Kasumi-1 (cell line): ENCODE results near the gene ANKRD17.
"Not testable (repeated sequence)": the region's sequence is repeated elsewhere in the genome, so short reads cannot be mapped to it uniquely, and the experiment has no call there.

Experiments
- DNase-seq, 2 experiments: peaks; one replicate each; lab custom pipeline; 2025; lab: John Stamatoyannopoulos, UW

The ANKRD17 gene, protein sequence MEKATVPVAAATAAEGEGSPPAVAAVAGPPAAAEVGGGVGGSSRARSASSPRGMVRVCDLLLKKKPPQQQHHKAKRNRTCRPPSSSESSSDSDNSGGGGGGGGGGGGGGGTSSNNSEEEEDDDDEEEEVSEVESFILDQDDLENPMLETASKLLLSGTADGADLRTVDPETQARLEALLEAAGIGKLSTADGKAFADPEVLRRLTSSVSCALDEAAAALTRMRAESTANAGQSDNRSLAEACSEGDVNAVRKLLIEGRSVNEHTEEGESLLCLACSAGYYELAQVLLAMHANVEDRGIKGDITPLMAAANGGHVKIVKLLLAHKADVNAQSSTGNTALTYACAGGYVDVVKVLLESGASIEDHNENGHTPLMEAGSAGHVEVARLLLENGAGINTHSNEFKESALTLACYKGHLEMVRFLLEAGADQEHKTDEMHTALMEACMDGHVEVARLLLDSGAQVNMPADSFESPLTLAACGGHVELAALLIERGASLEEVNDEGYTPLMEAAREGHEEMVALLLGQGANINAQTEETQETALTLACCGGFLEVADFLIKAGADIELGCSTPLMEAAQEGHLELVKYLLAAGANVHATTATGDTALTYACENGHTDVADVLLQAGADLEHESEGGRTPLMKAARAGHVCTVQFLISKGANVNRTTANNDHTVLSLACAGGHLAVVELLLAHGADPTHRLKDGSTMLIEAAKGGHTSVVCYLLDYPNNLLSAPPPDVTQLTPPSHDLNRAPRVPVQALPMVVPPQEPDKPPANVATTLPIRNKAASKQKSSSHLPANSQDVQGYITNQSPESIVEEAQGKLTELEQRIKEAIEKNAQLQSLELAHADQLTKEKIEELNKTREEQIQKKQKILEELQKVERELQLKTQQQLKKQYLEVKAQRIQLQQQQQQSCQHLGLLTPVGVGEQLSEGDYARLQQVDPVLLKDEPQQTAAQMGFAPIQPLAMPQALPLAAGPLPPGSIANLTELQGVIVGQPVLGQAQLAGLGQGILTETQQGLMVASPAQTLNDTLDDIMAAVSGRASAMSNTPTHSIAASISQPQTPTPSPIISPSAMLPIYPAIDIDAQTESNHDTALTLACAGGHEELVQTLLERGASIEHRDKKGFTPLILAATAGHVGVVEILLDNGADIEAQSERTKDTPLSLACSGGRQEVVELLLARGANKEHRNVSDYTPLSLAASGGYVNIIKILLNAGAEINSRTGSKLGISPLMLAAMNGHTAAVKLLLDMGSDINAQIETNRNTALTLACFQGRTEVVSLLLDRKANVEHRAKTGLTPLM (N-terminal part only)

DNA sequence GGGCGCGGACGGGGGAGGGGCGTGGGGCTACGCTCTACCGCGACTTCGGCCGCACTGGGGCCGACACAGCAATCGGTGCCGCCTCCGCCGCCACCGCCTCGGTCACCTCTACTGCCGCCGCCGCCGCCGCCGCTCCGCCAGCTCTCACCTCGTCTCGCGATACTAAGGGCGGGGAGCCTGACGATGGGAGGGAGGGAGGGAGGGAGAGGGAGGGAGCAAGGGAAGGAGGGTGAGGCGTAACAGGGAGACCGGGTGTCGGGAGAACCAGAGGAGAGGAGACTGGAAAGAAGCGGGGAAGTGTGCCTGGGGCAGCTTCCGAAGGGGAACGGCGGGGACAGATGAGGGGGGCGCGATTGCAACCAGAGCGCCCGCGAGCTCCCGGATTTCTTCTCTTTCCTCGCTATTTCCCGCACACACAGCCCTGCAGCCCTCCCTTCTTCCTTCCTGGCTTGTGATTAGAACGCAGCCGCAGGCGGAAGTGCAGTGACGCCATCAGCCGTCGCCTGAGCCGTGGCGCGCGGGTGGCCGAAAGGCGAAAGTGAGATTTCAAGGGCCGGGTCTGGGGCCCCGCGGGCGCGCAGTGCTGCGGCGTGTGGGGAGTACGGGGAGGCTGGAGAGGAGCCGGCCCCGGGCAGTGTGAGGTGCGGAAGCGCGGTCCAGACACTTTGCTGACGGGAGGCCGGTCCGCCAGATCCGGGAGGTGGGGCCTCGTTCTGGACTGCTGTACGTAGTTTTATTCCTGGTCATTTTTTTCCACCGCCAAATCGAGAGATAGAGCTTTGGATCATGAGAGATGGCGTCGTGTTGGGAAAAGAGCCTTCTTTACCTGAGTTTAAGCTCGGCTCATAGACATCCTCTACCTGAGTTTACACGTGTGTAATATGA is at the start of gene ANKRD17:
Gene ANKRD17 (minus strand): TSS at position 113 of the 885 bp plus-strand sequence. CDS start 130 bp downstream, outside the sequence.
- peak; percentile 87 to 91 for DNase-seq

DNA sequence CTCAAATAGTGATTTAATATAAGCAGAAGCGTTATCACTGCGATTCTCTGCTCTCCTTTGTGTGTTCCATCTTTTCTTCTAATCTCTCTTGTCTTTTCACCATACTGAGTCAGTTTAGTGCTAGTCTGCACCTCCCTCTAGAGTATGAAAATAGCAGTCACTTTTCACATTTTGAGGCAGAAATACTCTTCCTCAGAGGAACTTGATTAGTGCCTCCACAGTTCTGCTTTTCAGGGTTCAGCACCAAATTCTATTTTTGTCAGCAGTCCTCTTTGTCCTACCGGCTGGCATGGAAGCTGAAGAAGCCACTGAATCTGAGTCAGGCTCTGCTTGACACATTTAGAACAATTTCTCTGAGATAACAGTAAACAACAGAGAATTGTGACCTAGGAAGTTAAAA is 49.7 kb upstream of the ANKRD17 start:
- DNase-seq = peak; percentile 93 to 96

DNA sequence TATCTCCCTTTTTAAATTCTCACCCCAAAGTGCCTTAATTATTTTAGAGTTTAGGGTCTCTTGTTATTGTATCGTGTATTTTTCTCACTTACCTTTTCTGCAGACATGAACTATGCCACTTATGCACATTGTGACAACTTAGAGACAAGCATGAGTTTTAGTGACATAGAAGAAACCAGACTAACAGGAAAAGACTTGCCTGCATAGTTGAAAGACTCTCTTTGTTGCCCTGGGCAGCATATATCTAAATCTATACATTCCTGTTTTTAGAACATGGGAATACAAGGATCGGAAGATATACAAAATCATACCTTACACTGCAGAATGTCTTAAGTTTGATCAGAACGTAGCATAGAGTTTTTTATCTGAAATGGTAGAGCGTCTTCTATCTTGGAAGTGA is 45.1 kb upstream of the ANKRD17 start:
- no peak for DNase-seq

DNA sequence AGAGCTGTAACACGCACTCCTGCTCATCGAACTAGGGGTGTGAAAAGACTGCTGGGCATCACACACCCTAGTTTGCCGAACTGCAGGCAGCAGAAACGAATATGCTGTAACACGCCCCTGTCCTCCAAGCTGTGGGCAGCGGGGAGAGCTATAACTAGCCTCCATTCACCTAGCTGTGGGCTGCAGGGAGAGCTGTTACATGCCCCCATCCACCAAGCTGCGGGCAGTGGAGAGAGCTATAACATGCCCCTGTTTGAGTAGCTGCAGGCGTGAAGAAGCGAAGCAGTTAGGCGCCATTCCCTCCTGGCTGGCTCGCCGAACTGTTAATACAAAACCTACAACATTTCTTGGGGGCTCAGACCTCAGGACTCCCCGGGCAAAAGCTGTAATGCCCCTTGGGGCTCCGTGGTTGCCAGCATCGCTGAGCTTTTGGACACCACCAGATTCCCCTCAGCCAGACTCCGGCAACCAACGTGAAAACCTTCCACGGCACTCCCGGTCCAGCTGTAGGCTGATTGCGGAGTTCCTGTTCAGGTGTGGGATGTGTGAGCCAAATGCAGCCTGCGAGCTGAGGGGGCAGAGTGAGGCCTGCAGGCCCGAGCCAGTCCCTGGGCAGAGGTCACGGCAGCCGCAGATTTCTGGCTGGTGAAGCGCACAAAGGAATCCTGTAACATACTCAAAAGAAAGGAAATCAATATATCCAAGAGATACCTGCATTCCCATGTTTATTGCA is 41.1 kb upstream of the ANKRD17 start:
- no peak for DNase-seq

DNA sequence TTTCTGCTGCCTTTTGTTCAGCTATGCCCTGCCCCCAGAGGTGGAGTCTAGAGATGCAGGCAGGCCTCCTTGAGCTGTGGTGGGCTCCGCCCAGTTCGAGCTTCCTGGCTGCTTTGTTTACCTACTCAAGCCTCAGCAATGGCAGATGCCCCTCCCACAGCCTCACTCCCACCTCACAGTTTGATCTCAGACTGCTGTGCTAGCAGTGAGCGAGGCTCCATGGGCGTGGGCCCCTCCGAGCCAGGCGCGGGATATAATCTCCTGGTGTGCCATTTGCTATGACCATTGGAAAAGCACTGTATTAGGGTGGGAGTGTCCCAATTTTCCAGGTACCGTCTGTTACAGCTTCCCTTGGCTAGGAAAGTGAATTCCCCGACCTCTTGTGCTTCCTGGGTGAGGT is 34.1 kb upstream of the ANKRD17 start:
- DNase-seq = not testable (repeated sequence)

DNA sequence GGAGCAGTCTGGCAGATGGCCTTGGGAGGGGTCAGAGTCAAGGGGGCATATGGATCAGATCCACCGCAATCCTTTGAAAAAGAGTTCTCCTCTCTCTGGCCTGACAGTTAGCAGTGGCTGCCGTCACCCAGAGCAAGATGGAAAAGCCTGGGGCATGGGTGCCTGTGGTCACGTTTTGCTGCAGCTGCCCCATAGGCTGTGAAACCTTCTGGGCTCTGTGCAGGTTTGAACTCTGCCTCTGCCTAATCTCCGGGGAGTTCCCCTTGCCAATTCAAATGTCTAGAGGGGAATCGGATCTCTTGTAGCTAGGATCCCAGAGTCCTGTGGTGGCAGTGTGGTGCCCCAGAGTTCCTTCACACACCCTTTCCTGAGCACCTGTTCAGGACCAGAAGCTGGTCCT is 23.4 kb upstream of the ANKRD17 start:
- no peak for DNase-seq

DNA sequence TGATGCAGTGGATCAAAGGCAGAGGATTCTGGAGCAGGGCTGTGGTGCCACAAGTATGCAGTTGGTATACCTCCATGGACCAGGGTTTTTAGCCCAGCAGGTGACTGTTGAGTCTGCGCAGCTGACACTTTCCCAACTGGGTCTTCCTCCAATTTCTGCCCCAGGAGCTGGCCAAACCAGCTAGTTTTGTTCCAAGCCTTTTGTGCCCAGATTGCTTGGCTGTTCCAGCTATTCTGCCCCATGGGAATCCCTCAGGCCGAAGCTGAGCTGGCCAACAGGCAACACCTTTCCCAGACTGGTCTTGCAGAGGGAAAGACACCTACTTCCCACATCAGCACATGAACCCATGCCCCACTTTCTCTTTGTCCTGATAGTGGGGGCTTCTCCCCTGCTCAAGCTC is 22.8 kb upstream of the ANKRD17 start:
- no peak for DNase-seq

DNA sequence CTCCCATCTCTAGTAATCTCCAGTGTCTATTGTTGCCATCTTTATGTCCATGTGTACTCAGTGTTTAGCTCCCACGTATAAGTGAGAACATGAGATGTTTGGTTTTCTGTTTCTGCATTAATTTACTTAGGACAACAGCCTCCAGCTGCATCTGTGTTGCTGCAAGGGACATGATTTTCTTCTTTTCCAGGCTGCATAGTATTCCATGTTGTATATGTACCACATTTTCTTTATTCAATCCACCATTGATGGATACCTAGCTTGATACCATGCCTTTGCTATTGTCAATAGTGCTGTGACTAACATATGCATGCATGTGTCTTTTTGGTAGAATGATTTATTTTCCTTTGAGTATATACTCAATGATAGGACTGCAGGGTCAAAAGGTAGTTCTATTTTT is 18.6 kb upstream of the ANKRD17 start:
- no peak for DNase-seq

DNA sequence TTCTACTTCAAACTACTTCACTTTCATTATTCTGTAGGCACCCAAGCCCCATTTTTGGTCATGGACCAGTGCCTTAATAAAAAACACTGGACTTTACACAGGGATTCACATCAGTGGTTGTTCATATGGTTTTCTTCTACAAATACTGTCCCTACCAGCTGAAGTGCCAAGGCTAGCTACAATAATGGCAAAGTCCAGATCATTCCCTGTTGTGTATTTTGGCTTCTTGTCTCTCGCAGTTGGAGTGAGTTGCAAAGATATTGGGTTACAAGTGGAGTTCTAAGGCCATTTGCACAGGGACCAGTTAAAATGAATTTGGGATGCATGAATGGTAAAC is 16.7 kb upstream of the ANKRD17 start:
- DNase-seq = no peak

DNA sequence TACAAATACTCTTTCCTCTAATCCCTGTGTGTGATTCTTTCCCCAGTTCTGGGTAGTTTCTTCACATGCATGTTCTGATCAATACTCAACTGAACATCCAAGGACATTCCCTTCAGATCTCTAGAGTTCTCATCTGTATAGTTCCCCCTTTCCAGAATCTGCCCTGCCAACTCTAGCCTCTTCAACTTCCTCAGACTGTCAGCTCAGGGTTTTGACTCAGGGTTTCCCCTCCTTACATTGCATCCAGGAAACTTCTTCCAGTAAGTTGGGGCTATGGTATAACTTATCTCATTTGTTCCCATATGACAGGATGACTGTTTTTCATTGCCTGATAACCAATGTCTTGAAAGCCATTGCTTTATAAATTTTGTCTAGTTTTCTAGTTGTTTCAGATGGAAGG is 14.2 kb upstream of the ANKRD17 start:
- peak; percentile 34 to 46 for DNase-seq

DNA sequence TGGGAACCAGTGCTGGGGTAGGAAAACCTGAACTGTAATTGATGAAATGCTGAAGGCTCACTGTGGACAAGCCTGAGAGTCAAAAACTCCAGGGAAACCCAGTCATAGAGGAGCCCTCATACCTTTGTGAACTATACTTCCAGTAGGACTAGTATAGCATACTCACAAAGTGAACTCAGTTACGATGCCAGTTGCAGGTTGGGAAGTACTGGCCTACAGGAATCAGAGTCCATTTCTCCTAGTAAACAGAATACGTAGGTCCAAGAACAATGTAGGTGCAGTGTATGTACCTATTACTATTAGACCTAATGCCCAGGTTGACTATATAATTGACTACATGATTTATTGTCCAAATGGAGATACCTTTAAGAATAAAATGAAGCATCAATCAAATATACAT is 8.5 kb upstream of the ANKRD17 start:
- no peak for DNase-seq

DNA sequence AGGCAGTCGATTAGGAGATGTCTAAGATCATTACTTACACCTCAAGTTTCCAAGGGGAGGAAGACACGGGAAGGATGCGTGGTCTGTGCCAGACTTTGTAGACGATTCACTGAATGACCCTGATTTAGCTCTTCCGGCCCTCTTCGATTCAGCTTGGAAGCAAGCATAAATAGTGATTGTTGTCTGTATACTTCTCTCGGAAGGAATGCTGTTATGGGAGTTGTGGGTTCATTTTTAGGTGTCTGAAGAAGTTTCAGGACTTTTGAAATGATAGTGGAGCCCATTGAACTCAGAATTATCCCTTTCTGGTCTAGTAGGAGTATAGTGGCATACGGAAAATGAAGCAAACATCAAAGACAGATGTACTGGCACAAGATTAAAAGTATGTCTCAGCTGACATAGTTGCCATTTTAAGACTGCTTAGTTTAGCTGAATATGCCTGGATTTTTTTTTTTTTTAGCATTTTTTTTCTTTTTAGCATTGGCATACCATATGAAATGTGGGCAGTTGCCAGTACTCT is 1.0 kb upstream of the ANKRD17 start:
- DNase-seq = peak in 1 of 2 experiments; percentile 38

DNA sequence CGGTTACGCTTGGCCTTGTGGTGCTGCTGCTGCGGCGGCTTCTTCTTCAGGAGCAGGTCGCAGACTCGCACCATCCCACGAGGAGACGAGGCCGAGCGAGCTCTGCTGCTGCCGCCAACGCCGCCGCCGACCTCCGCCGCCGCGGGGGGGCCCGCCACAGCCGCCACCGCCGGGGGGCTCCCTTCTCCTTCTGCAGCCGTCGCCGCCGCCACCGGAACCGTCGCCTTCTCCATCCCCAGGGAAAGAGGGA is 237 bp downstream of the ANKRD17 start:
- DNase-seq = no peak

DNA sequence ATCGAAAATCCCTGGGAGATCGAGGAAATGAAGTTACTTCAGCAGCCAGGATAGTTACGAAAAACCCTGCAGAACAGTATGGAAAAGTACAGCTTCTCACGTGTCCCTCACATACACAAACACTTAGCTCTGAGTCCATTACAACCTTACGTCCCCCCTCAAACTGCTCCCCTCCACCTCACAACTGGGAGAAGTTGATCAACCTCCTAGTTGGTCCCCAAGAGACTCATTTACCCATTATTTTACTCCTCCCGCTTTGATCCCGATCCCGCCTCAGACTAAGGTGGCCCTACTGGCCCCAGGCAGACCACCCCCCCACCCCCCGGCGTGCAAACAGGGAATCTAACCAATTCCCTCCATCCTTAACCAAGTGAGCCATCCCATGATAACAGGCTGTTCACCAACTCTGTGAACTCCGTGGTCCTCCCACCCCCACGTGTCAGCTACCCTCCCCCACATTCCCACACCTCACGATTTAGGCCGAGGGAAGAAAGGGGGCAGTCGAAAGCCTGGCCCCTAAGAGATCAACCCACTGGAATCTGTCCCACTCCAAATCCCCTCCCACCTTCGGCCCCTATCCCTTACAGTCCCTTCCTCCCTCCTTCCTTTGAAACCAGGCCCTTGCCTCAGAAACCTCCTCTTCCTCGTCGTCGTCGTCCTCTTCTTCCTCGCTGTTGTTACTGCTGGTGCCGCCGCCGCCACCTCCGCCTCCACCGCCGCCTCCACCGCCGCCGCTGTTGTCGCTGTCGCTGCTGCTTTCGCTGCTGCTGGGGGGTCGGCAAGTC is 755 bp downstream of the ANKRD17 start:
- peak; percentile 43 to 48 for DNase-seq

DNA sequence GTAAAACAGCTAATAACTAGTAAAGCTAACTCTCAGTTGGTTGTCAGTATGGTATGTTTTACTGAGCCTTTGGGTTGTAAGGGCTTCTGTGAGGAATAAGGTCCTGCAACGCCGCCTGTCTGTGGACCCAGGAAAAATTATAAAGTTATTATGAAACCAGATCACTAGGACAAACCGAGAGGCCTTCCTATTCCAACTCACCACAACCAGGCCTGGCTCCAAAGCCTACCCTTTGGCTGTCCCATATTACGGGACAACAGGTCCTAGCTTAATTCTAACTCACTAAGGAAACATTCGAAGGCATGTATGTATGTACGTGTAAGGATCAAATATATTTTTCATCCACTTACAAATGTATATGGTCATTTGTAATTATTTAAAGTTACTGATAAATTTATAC is 1.4 kb downstream of the ANKRD17 start:
- DNase-seq = peak; percentile 88 to 95

DNA sequence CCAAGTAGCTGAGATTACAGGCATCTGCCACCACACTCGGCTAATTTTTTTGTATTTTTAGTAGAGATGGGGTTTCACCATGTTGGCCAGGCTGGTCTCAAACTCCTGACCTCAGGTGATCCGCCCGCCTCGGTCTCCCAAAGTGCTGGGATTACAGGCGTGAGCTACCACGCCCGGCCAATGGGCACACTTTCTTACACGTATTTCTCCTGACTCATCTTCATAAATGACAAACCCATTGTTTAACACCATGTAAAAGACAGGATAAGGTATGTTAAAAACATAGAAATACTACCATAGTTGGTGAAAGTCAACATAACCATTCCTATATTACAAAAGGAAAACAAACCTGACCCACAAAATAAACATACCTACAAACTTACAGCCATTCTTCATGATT is 2.8 kb downstream of the ANKRD17 start:
- not testable (repeated sequence) for DNase-seq

DNA sequence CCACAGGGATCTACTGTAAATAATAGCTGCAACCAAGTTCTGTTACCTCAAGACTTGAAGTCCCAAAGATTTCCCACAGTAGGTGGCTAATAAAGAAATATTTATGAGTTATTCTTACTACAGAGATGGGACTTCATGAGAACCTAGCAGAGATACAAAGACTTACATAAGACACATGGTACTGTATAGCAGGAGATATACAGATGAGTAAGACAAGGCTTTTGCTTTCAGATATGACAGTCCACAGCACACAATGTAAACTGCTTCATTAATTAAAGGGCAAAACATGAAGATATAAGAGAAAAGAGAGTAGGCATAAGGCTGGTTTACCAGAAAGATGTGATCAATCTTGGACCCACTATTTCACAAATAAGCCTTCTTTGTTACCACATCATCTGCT is 6.6 kb downstream of the ANKRD17 start:
- DNase-seq = no peak

DNA sequence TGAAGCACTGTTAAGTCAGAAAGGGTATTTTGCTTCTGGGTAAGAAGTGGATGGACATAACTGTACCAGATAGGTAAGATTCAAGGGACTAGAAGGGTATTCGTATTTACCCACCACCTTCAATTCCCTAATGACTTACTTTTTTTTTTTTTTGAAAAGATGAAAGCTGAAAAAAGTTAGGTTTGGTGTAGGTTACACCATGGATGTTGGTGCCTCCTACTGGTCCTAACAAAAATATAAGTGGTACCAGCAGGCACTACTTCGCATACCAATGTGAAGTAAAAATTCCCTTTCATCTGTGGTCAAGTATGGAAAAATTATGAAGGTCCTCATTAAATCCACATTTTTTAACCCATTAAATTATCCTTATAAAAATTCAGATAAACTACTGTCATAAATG is 7.2 kb downstream of the ANKRD17 start:
- no peak for DNase-seq

DNA sequence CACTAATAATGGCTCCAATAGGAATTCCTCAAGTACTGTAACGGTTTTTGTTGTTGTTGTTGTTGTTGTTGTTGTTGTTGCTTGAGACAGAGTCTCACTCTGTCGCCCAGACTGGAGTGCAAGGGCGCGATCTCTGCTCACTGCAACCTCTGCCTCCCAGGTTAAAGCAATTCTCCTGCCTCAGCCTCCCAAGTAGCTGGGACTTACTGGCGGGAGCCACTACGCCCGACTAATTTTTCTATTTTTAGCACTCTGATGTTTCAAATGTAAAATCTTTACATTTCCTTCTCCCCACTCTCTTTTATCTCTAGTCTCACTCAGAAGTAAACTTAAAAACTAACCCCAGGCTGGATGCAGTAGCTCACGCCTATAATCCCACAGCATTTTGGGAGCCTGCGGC is 8.0 kb downstream of the ANKRD17 start:
- DNase-seq = no peak

DNA sequence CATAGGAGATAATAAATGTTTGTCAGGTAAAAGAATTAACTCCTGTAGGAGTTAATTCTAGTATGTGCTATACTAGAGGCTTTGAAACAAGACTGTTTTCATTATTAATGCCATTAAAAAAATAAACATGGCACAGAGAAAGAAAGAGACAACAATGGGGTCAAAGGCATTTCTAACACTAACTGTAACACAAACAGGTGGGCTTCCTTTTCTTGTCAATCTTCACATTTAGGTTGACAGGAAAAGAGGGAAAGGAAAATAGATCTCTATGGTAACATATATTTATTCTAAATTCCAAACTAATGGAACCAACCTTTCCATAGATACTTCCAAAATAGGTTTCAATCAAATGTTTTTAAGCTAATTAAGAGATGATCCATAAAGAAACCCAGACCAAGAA is 9.8 kb downstream of the ANKRD17 start:
- DNase-seq = no peak
